ENCODE data around the gene KBTBD12.

GRCh38 chr3:127986803-127987202 is 71.8 kb downstream of the KBTBD12 start:
- TF ChIP-seq, protein P1, sequence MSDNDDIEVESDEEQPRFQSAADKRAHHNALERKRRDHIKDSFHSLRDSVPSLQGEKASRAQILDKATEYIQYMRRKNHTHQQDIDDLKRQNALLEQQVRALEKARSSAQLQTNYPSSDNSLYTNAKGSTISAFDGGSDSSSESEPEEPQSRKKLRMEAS (IDR thresholded peaks at IDR 0.05; ENCODE audit: insufficient read depth, insufficient read length): no peak
- TF ChIP-seq MYC (IDR thresholded peaks at IDR 0.05; ENCODE audit: low read depth, low read length): no peak
- TF ChIP-seq, protein P2, sequence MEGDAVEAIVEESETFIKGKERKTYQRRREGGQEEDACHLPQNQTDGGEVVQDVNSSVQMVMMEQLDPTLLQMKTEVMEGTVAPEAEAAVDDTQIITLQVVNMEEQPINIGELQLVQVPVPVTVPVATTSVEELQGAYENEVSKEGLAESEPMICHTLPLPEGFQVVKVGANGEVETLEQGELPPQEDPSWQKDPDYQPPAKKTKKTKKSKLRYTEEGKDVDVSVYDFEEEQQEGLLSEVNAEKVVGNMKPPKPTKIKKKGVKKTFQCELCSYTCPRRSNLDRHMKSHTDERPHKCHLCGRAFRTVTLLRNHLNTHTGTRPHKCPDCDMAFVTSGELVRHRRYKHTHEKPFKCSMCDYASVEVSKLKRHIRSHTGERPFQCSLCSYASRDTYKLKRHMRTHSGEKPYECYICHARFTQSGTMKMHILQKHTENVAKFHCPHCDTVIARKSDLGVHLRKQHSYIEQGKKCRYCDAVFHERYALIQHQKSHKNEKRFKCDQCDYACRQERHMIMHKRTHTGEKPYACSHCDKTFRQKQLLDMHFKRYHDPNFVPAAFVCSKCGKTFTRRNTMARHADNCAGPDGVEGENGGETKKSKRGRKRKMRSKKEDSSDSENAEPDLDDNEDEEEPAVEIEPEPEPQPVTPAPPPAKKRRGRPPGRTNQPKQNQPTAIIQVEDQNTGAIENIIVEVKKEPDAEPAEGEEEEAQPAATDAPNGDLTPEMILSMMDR (IDR thresholded peaks at IDR 0.05; ENCODE audit: extremely low read depth in 1 of 2, insufficient read depth in 1 of 2, low read depth in 1 of 2, low read length in 2 of 2): no peak
